Camera-type eye (tissue), 1 donor: ENCODE data around the gene JADE3. TPM values are rescaled to one million over a fixed set of nuclear protein-coding genes. Genes with fewer than 3 reads are reported as not detected.

Source experiments
- total RNA-seq: library from RNA; depleted of rRNA; stranded (reverse); fragments of >200 nt; gene quantifications from one replicate; pipeline ENCODE4 v1.2.3, GENCODE V29; 2014

JADE3 gene
- total RNA-seq: 14.0 TPM

DNA sequence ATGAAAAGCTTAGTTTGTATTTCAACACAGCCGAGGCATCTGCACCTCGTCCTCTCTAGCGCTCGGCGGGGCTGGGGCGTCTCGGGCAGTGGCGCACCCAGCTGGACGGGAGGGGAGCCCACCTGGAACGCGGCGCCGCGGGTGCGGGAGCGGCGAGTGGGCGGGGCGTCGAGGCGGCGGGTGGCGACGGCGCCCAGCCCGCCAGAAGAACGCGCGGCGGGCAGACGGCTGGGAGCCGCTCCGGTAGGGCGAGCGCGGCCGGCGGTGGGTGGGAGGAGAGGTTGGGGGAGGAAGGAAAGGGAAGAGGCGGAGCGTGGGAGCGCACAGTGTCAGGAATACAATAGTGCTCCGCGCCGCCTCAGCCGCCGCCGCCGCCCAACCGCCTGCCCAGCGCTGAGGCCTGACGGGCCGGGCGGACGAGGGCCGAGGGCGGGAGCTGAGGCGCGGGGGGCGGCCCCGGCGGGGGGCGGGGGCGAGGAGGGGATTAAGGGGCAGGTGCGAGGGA, at the start of gene JADE3:
Gene JADE3, plus strand, starts transcription at position 324 of the 505 bp plus-strand sequence. CDS start 72,474 bp downstream, outside the sequence.

DNA sequence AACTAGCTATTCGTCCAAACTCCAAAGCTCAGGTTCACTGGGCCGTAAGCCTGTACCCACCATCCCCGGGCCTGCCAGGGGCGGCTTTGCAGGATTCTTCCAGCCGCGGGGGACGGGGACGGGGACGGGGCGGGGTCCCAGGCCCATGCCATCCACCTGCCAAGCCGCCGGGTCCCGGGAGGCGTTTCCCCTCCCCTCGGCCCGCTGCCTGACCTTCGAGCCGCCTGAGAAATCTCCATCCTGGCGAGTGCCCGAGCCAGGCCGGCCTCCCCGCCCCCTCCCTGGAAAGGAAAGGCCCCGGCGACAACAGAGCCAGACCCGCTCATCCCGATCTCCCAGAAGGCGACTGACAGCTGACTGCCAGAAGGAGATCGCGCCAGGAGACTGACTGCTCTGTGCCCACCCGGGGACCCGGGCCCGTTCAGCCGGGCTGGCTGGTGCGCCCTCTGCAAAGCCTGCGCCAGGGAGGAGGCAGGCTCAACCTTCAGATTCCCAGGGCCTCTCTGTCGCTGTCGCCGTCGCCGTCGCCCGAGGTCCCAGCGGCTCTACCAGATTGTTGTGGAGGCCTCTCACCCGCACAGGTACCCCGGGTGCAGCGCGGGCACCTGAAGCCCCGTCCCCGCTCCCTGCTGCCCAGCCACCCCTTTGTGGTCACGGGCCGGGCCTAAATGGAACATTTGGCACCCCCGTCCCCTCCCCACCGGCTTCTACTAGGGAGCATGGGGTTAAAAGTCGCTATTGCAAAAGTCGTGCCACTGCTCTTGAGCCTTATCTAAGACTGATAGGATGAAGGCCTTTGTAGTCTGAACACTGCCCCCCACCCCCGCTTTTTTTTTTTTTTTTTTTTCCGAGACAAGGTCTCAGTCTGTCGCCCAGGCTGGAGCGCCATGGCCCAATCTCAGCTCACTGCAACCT, 166.2 kb downstream of the JADE3 start, which contains the start of gene RGN:
Gene RGN, plus strand, starts transcription at position 315 of the 915 bp plus-strand sequence. CDS start 2,702 bp downstream, outside the sequence.

Other genes starting within 250 kb of the JADE3 start
- gene SLC9A7, start 153.3 kb upstream of the JADE3 start, total RNA-seq: 21.4 TPM
- gene RP2, start 75.4 kb upstream of the JADE3 start, total RNA-seq: 19.2 TPM
- 11.4 TPM for gene RGN, start 166.0 kb downstream of the JADE3 start, total RNA-seq
- 35.3 TPM for gene NDUFB11, start 232.3 kb downstream of the JADE3 start, total RNA-seq
- 47.9 TPM for gene RBM10, start 232.8 kb downstream of the JADE3 start, total RNA-seq